ENCODE measurements around the gene USH1C.

- no peak for TF ChIP-seq TCF4 (CRISPR knock-in tag; IDR thresholded peaks at IDR 0.05; ENCODE audit: borderline replicate concordance)
- no peak for TF ChIP-seq ZNF565 (CRISPR knock-in tag; conservative IDR thresholded peaks at IDR 0.05; ENCODE audit: low read depth)
- no peak for TF ChIP-seq GLIS3 (CRISPR knock-in tag; IDR thresholded peaks at IDR 0.05)
- TF ChIP-seq ZNF8 (CRISPR knock-in tag; IDR thresholded peaks at IDR 0.05), result no peak
- TF ChIP-seq ZFP3 (CRISPR knock-in tag; IDR thresholded peaks at IDR 0.05), result no peak
- no peak for TF ChIP-seq ISL1 (CRISPR knock-in tag; IDR thresholded peaks at IDR 0.05)
- no peak for TF ChIP-seq ZFP30 (CRISPR knock-in tag; IDR thresholded peaks at IDR 0.05)
- no peak for TF ChIP-seq TSHZ2 (CRISPR knock-in tag; IDR thresholded peaks at IDR 0.05)
- TF ChIP-seq POU6F1 (CRISPR knock-in tag; IDR thresholded peaks at IDR 0.05; ENCODE audit: borderline replicate concordance, low read depth), result no peak
- no peak for TF ChIP-seq ZNF70 (CRISPR knock-in tag; IDR thresholded peaks at IDR 0.05)
- no peak for TF ChIP-seq TOX (CRISPR knock-in tag; IDR thresholded peaks at IDR 0.05; ENCODE audit: borderline replicate concordance)
- TF ChIP-seq PATZ1 (CRISPR knock-in tag; IDR thresholded peaks at IDR 0.05; ENCODE audit: borderline replicate concordance), result no peak
- no peak for TF ChIP-seq CSRNP3 (CRISPR knock-in tag; IDR thresholded peaks at IDR 0.05)
- TF ChIP-seq, protein P1, sequence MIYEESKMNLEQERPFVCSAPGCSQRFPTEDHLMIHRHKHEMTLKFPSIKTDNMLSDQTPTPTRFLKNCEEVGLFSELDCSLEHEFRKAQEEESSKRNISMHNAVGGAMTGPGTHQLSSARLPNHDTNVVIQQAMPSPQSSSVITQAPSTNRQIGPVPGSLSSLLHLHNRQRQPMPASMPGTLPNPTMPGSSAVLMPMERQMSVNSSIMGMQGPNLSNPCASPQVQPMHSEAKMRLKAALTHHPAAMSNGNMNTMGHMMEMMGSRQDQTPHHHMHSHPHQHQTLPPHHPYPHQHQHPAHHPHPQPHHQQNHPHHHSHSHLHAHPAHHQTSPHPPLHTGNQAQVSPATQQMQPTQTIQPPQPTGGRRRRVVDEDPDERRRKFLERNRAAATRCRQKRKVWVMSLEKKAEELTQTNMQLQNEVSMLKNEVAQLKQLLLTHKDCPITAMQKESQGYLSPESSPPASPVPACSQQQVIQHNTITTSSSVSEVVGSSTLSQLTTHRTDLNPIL (CRISPR knock-in tag; IDR thresholded peaks at IDR 0.05; ENCODE audit: low read depth), result no peak
Observed at GRCh38 chr11:17529844-17530185, 14.4 kb downstream of the USH1C start.

Measured in SK-N-SH treated with all-trans-retinoic acid at 6 μM for 48 hours (cell line).